Measurements from ENCODE around the gene OAS1. TPM values are rescaled to one million over a fixed set of nuclear protein-coding genes. Genes with fewer than 3 reads are reported as not detected.

The OAS1 gene
- total and polyA plus RNA-seq, 5 experiments from 2014 or later, result 3.2 to 22.9 (median 5.7) TPM

DNA sequence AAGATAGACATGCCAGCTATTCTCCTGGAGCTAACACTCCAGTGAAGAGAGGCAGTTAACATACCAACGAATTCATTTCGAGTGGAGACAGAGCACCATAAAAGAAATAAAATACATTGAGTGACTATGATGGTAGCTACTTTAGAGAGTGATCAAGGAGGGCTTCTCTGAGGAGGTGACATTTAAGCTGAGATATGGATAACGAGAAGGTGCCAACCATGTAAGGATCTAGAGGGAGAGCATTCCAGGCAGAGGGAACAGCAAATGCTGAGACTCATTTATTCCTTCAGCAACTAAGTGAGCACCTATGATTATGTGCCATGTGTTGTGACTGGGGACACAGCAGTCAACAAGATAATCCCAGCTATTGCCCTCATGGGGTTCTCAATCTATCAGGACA lies 28.3 kb upstream of the OAS1 start:
- Mint-ChIP-seq H3K4me3 (no peak overlapping the region), H3K27me3 (peaks cover 28 to 79% (median 45%) of the 10 kb centered on the region in 5 donors), H3K36me3 (no peaks in the 10 kb centered on the region), H3K4me1 (peaks cover 0 to 1% (median 0%) of the 10 kb centered on the region in 4 donors), H3K27ac (no peak overlapping the region), H3K9me3 (no peaks in the 10 kb centered on the region)
- DNase-seq, result no peak
- POLR2A ChIA-PET, result no interaction called here
- ATAC-seq, result no peak

DNA sequence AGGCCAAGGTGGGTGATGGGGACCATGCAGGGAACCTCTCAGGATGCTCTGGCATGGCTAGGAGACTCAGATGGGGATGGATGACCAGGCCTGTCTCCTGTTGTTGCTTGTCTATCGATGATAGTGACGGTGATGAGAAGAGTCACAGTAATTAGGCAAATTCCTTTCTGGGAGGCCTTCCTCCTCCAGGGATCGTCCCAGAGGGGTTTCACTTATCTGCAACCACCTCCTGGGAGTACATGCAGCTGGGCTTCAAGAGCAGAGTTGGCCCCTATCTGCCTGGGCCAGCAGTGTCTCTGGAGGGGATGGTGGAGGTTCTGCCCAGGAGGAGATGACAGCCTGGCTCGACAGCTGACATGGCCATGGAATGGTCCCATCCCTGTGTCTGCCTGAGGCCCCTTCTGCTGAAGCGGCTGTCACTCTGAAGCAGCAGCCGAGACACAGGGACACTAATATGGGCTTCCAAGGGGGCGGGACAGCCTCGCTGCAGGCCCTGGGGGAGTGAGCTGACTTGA lies 27.5 kb upstream of the OAS1 start:
- no peaks in the 10 kb centered on the region for H3K36me3 Mint-ChIP-seq
- H3K27me3 Mint-ChIP-seq, result peaks cover 25 to 71% (median 42%) of the 10 kb centered on the region in 5 donors
- H3K4me1 Mint-ChIP-seq, result peaks cover 0 to 1% (median 0%) of the 10 kb centered on the region in 4 donors
- no peak for ATAC-seq
- POLR2A ChIA-PET, result no interaction called here
- no peak overlapping the region for H3K27ac Mint-ChIP-seq
- no peaks in the 10 kb centered on the region for H3K9me3 Mint-ChIP-seq
- no peak overlapping the region for H3K4me3 Mint-ChIP-seq
- DNase-seq, result no peak

DNA sequence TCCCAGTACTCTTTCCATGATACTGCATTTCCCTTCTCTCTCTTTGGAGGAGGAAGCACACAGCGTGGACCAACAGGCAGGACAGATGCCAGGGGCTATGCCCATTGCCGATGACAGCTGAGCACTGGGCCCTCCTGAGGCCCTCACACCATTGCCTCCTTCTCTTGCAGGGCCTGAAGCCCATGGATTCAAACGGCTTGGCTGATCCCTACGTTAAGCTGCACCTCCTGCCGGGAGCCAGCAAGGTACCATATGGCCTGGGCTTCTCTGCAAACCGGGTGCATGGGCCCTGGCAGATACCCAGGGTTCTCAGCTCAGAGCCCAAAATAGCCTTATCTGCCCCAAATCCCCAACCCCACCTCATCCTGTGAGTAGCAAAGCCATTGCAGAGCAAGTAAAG lies 25.2 kb upstream of the OAS1 start:
- DNase-seq (no peak), ATAC-seq (no peak)
- no peaks in the 10 kb centered on the region for H3K4me1 Mint-ChIP-seq
- no peaks in the 10 kb centered on the region for H3K36me3 Mint-ChIP-seq
- H3K9me3 Mint-ChIP-seq, result peaks cover 0 to 13% (median 2%) of the 10 kb centered on the region in 9 donors
- POLR2A ChIA-PET, result no interaction called here
- peaks cover 10 to 56% (median 32%) of the 10 kb centered on the region in 5 donors for H3K27me3 Mint-ChIP-seq
- H3K27ac Mint-ChIP-seq, result no peak overlapping the region
- H3K4me3 Mint-ChIP-seq, result no peak overlapping the region

DNA sequence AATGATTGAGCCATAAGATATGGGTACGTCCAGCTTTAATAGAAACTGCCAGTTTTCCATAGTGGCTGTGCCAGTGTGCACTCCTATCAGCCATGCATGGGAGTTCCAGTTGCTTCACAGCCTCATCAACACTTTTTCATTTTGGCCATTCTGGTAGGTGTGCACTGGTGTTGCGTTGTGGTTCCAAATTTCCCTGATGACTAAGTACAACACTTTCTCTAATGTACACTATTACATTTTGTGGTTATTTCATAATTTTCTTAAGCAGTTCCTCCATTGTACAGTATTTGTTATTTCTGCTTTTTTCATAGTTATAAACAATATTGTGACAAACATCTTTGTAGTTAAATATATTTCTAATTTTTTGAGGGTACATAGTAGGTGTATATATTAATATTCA lies 21.5 kb upstream of the OAS1 start:
- Mint-ChIP-seq H3K27me3 (peaks cover under 1 to 32% (median 16%) of the 10 kb centered on the region in 5 donors), H3K36me3 (no peaks in the 10 kb centered on the region), H3K4me1 (peaks cover 0 to 2% (median 0%) of the 10 kb centered on the region in 4 donors), H3K9me3 (peaks cover 0 to 13% (median 2%) of the 10 kb centered on the region in 9 donors), H3K4me3 (no peak overlapping the region), H3K27ac (no peak overlapping the region)
- POLR2A ChIA-PET, result no interaction called here
- no peak for ATAC-seq
- DNase-seq, result no peak

DNA sequence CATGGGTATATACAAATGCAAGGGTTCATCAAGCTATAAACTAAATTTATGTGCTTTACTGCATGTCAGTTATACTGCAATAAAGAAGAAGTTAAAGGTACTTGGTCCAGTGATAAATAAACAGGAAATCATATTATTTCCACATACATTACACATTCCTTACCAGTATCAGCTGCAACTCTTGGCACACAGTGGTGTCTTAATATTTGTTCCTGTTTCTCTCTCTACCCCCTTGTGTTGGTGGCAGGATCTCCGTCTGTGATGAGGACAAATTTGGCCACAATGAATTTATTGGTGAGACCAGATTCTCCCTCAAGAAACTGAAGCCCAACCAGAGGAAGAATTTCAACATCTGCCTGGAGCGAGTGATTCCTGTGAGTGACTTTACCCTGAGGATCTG lies 19.2 kb upstream of the OAS1 start:
- no peak overlapping the region for H3K27ac Mint-ChIP-seq
- H3K36me3 Mint-ChIP-seq, result no peaks in the 10 kb centered on the region
- DNase-seq, result no peak
- peaks cover 0 to 13% (median 2%) of the 10 kb centered on the region in 9 donors for H3K9me3 Mint-ChIP-seq
- peaks cover 0 to 17% (median 13%) of the 10 kb centered on the region in 5 donors for H3K27me3 Mint-ChIP-seq
- peaks cover 0 to 2% (median 0%) of the 10 kb centered on the region in 4 donors for H3K4me1 Mint-ChIP-seq
- POLR2A ChIA-PET, result no interaction called here
- H3K4me3 Mint-ChIP-seq, result peak overlapping the region in 1 of 10 donors; percentile 5
- ATAC-seq, result no peak

DNA sequence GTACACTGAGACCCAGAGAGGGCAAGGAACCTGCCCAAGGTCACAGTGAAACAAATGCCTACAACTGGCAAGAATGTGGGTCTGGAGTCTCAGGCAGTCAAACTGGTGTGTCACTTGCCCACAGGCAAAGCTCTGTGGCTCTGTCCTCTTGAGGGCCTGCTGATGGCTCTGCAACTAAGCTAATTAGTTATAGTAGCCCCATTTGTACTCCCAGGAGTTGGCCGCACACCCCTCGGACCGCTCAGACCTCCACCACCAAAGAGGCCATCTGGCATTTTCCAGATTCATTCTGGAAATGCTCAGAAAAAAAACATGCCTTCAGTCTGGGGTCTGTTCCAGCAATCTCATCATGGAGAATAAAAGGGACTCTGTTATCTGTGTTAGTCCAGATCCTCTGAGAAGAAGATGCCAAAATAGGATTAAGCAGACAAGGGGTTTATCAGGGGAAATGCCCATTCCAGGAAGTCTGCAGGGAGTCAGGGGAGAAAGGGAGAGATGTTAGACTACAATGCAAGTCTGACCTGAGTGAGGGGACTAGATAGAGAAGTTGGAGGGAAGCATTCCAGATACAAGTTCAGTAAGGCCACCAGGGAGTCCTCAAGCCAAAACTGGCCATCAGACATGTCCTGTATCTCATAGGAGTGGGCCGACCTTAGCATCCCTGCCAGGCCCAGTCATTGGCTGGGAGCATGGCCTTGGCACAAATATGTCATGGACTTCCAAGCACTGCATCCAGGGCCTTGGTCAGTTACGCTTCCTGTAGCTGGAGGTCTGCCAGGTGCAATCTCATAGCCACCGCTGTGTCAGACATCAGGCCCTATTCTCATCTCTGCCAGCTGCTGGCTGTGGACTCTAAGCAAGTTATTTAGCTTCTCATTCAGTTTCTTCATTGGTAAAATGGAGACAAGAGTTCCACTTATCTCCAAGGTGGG lies 15.4 kb upstream of the OAS1 start:
- POLR2A ChIA-PET, result no interaction called here
- peaks cover 0 to 2% (median 0%) of the 10 kb centered on the region in 4 donors for H3K4me1 Mint-ChIP-seq
- H3K4me3 Mint-ChIP-seq, result no peak overlapping the region
- H3K9me3 Mint-ChIP-seq, result no peaks in the 10 kb centered on the region
- no peaks in the 10 kb centered on the region for H3K36me3 Mint-ChIP-seq
- DNase-seq, result no peak
- no peak for ATAC-seq
- H3K27ac Mint-ChIP-seq, result no peak overlapping the region
- peaks cover 0 to 9% (median 4%) of the 10 kb centered on the region in 5 donors for H3K27me3 Mint-ChIP-seq

DNA sequence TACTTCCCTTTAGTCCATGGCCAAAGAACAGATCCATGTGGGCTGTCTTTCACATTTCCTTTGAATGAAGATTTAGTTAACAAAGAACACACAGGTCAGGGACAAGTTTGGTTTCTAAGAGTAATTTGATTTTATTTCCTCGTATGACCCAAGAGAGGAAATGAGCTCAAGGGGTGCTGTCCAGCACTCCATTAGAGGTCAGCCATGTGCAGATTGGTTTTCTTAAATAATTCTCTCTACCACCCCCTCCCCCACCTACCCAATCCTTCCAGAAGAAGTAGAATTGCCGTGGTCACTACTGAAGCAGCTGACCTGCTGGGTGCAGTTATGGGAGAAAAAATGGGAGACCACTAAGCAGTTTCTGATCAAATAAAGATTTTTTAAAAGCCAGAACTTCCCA lies 13.9 kb upstream of the OAS1 start:
- H3K9me3 Mint-ChIP-seq, result no peaks in the 10 kb centered on the region
- no peak overlapping the region for H3K4me3 Mint-ChIP-seq
- ATAC-seq, result no peak
- no peak for DNase-seq
- no peaks in the 10 kb centered on the region for H3K36me3 Mint-ChIP-seq
- H3K27me3 Mint-ChIP-seq, result peaks cover under 1 to 19% (median 14%) of the 10 kb centered on the region in 5 donors
- no peaks in the 10 kb centered on the region for H3K4me1 Mint-ChIP-seq
- no peak overlapping the region for H3K27ac Mint-ChIP-seq
- POLR2A ChIA-PET, result no interaction called here

DNA sequence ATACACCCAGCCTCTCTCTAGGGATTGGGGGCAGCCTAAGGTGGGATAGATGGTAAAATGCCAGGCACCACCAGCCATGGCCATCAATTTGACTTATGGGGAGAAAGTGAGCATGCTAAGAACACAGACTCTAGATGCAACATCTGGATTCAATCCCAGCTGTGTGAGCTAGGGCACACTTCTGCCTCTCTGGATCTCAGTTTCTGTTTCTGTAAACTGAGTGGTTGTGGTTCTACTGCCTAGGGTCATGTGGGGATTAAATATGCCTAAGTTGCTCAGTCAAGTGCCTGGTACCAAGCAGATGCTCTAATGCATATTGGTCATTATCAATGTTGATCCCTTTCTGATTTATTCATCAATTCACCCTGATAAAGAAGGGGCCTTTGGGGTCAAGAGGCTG lies 12.6 kb upstream of the OAS1 start:
- H3K4me1 Mint-ChIP-seq, result no peaks in the 10 kb centered on the region
- no peaks in the 10 kb centered on the region for H3K9me3 Mint-ChIP-seq
- H3K27me3 Mint-ChIP-seq, result peaks cover 4 to 24% (median 17%) of the 10 kb centered on the region in 5 donors
- no peaks in the 10 kb centered on the region for H3K36me3 Mint-ChIP-seq
- H3K4me3 Mint-ChIP-seq, result no peak overlapping the region
- POLR2A ChIA-PET, result no interaction called here
- peak overlapping the region in 1 of 10 donors; percentile 35 for H3K27ac Mint-ChIP-seq
- DNase-seq (no peak), ATAC-seq (no peak)

DNA sequence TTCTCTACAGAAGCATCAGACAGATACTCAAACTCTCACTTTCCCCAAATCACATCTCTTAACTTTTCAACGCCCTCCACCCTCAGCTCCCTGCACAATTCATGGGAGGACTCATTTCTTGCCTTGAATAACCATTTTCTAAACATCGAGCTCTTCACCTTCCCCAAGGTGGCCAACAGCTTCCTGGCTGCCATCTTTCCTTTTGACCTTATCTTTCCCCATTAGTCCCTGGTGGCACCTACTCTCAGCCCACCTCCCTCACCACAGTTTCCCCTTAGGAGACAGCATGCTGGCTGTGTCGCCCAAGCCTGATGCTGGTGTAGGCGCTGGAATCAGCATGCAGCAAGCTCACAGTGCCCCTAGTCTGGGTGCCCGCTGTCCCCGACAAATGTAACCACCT lies 8.4 kb upstream of the OAS1 start:
- no peak for DNase-seq
- H3K27me3 Mint-ChIP-seq, result peaks cover 4 to 20% (median 11%) of the 10 kb centered on the region in 5 donors
- H3K4me1 Mint-ChIP-seq, result peaks cover 6 to 22% (median 13%) of the 10 kb centered on the region in 4 donors
- no peak overlapping the region for H3K4me3 Mint-ChIP-seq
- ATAC-seq, result no peak
- no peaks in the 10 kb centered on the region for H3K9me3 Mint-ChIP-seq
- POLR2A ChIA-PET, result no interaction called here
- H3K27ac Mint-ChIP-seq, result peak overlapping the region in 1 of 10 donors; percentile 49
- no peaks in the 10 kb centered on the region for H3K36me3 Mint-ChIP-seq

DNA sequence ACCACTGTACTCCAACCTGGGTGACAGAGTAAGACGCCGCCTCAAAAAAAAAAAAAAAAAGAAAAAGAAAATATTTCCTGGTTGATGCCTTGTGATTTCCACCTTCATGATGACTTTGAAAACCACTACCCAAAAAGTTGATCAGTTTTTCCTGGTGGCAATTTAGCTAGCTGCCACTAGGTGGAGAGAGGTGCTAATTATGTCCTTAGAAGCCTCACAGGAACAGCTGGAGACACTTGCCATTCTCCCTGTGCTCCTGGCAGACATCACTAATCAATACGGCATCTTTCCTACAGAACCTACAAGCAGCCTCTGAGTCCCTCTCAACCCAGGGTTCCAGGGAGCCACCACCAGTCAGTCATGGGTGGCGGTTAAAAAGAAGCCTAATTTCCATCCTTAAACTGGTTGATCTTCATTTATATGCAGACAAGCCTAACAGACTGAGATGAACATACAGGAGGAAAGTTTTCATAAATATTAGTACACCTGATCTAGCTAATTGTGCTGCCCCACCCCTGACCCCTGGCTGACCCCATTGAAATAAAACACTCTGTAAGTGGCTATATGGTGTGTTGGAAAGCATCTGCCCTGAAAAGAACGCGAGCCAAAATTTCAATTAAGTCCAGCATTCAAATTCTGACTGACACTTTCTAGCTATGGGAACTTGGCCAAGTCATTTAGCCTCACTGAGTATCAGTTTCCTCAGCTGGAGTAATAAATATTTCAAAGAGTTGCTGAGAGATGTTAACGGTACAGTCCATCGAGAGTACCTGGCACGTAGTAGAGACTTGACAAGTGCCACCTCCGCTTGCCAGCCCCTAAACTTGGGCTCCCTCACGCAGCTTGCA lies 6.2 kb upstream of the OAS1 start:
- POLR2A ChIA-PET, result interaction anchor here (0.7 to 1.6 kb wide), 3 partner anchors 11 to 253 kb away, joined by 3 to 7 read pairs (median 5); partner anchors contain the start of gene OAS2
- H3K27ac Mint-ChIP-seq, result peak overlapping the region in 6 of 10 donors; percentile 27 to 70 (median 37)
- H3K9me3 Mint-ChIP-seq, result no peaks in the 10 kb centered on the region
- H3K27me3 Mint-ChIP-seq, result peaks cover 4 to 20% (median 11%) of the 10 kb centered on the region in 5 donors
- peak overlapping the region in 1 of 10 donors; percentile 7 for H3K4me3 Mint-ChIP-seq
- ATAC-seq (no peak), DNase-seq (peak in 6 of 10 donors; percentile 21 to 38 (median 32))
- H3K4me1 Mint-ChIP-seq, result peaks cover 14 to 38% (median 21%) of the 10 kb centered on the region in 4 donors
- no peaks in the 10 kb centered on the region for H3K36me3 Mint-ChIP-seq

DNA sequence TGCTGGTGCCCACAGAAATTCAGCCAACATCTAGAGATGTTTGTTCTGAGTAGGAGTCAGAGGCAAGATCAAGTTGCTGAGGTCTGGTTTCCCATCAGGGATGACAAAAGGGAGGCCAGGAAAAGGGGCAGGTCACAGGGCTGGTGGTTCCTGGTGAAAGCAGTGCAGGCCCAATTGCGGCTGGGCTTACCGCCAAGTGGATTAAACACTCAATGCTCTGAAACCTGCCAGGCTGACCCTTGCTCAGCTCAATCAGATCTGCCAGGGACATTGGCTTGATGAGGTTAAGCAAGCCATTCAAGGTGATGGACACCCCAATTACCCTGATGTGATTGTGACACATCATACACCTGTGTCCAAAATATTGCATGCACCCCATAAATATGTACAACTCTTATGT lies 5.5 kb upstream of the OAS1 start:
- H3K4me3 Mint-ChIP-seq, result no peak overlapping the region
- POLR2A ChIA-PET, result interaction anchor here (1.1 to 1.6 kb wide), 2 partner anchors 10 to 77 kb away, joined by 3 to 7 read pairs; partner anchors contain the start of gene OAS2

DNA sequence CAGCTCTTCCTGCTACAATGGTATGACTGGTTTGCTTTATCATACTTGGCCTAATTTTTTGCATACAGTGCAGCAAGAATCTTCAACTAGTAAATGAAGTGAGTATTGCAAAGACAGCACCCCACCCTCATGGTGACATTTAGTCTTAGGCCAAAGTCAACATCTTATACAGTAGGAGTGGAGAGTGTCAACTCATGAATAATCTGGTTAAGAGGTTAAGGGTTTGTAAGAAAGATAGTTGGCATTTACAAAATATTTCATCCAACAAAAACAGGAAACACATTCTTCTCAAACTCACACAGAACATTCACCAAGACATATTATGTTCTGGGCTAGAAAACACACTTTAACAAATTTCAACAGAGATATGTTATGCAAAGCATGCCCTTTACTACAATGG lies 2.2 kb upstream of the OAS1 start:
- no peak for DNase-seq
- ATAC-seq, result no peak
- POLR2A ChIA-PET, result no interaction called here
- Mint-ChIP-seq H3K27ac (peak overlapping the region; percentile 5 to 95 (median 40)), H3K36me3 (peaks cover 0 to 3% (median 0%) of the 10 kb centered on the region in 3 donors), H3K4me1 (peaks cover 29 to 77% (median 56%) of the 10 kb centered on the region in 4 donors), H3K4me3 (no peak overlapping the region), H3K27me3 (no peaks in the 10 kb centered on the region), H3K9me3 (no peaks in the 10 kb centered on the region)

More for the DNA sequence above, 5.5 kb upstream of the OAS1 start:
- H3K27ac Mint-ChIP-seq, result peak overlapping the region in 2 of 10 donors; percentile 27 to 39
- H3K36me3 Mint-ChIP-seq, result no peaks in the 10 kb centered on the region
- peaks cover 4 to 18% (median 9%) of the 10 kb centered on the region in 5 donors for H3K27me3 Mint-ChIP-seq
- no peaks in the 10 kb centered on the region for H3K9me3 Mint-ChIP-seq
- ATAC-seq (no peak), DNase-seq (no peak)
- peaks cover 14 to 45% (median 23%) of the 10 kb centered on the region in 4 donors for H3K4me1 Mint-ChIP-seq

All from naive thymus-derived CD8-positive, alpha-beta T cell (primary cell).